Loucy (cell line): Measurements from ENCODE around the gene SYT7.

Experiments used
- H2AFZ ChIP-seq: fragments of 200-600 bp; sonication (generic); 2 replicates; pipeline ENCODE4 v1.6.0; 2016; ENCODE audit warnings: antibody characterized with exemption, mild to moderate bottlenecking, low read length, moderate library complexity
- H3F3A ChIP-seq: fragments of 200-600 bp; 2 replicates; pipeline ENCODE4 v1.6.0; 2016; ENCODE audit warnings: antibody characterized with exemption, low read depth, mild to moderate bottlenecking
- H3K27me3 ChIP-seq: fragments of 200-600 bp; sonication (generic); 2 replicates; pipeline ENCODE4 v1.6.1; 2014; ENCODE audit warnings: low read length, mild to moderate bottlenecking; ENCODE audit not compliant: insufficient read depth, poor library complexity, severe bottlenecking
- H3K36me3 ChIP-seq: fragments of 200-600 bp; sonication (generic); 2 replicates; pipeline ENCODE4 v1.6.1; 2016; ENCODE audit warnings: low read length; ENCODE audit not compliant: insufficient read depth
- H3K4me1 ChIP-seq: fragments of 200-600 bp; sonication (generic); 2 replicates; pipeline ENCODE4 v1.5.1; 2014; ENCODE audit warnings: low read length, mild to moderate bottlenecking; ENCODE audit not compliant: insufficient read depth, poor library complexity, severe bottlenecking
- H3K4me2 ChIP-seq: fragments of 200-600 bp; sonication (generic); 2 replicates; pipeline ENCODE4 v1.6.0; 2014; ENCODE audit warnings: antibody characterized with exemption, low read length, low read depth, mild to moderate bottlenecking; ENCODE audit not compliant: poor library complexity, severe bottlenecking
- H3K4me3 ChIP-seq: fragments of 200-600 bp; sonication (generic); 2 replicates; pipeline ENCODE4 v1.5.1; 2014; ENCODE audit warnings: low read length, mild to moderate bottlenecking, mixed read lengths; ENCODE audit not compliant: poor library complexity, severe bottlenecking
- H3K79me2 ChIP-seq: fragments of 200-600 bp; sonication (generic); 2 replicates; pipeline ENCODE4 v1.6.1; 2014; ENCODE audit warnings: low read length; ENCODE audit not compliant: insufficient read depth
- H3K9ac ChIP-seq: fragments of 200-600 bp; sonication (generic); 2 replicates; pipeline ENCODE4 v1.6.0; 2014; ENCODE audit warnings: mild to moderate bottlenecking, low read depth, low read length, moderate library complexity; ENCODE audit not compliant: poor library complexity, severe bottlenecking
- H3K9me2 ChIP-seq: fragments of 200-600 bp; sonication (generic); replicated peaks from 2 replicates; pipeline ENCODE4 v1.6.1; 2016; ENCODE audit warnings: low read depth, low read length, mixed read lengths
- H3K9me3 ChIP-seq: fragments of 200-600 bp; sonication (generic); 2 replicates; pipeline ENCODE4 v1.6.1; 2014; ENCODE audit warnings: mild to moderate bottlenecking, antibody characterized with exemption, low read length, low read depth; ENCODE audit not compliant: insufficient read depth
- H4K20me1 ChIP-seq: fragments of 200-600 bp; sonication (generic); 2 replicates; pipeline ENCODE4 v1.6.0; 2014; ENCODE audit warnings: antibody characterized with exemption, low read length, mild to moderate bottlenecking; ENCODE audit not compliant: insufficient read depth, poor library complexity, severe bottlenecking
- CTCF ChIP-seq: fragments of 200-600 bp; sonication (generic); conservative IDR thresholded peaks from 2 replicates; pipeline ENCODE4 v1.5.1; 2014; ENCODE audit warnings: mild to moderate bottlenecking, antibody characterized with exemption, low read length
- EZH2phosphoT487 ChIP-seq: fragments of 200-600 bp; IDR thresholded peaks from 2 replicates; pipeline ENCODE4 v1.6.1; 2018; ENCODE audit warnings: antibody characterized with exemption, mild to moderate bottlenecking, moderate library complexity, borderline replicate concordance

The SYT7 gene

GRCh38 chr11:61491736-61492395, 89.0 kb downstream of the SYT7 start:
- Histone ChIP-seq H3K4me2 (no peak overlapping the region), H3K27me3 (no peaks in the 10 kb centered on the region), H4K20me1 (no peaks in the 10 kb centered on the region), H3K9ac (no peak overlapping the region), H3K36me3 (no peaks in the 10 kb centered on the region), H3F3A (no peaks in the 10 kb centered on the region), H2AFZ (no peak overlapping the region), H3K4me1 (no peaks in the 10 kb centered on the region), H3K79me2 (no peaks in the 10 kb centered on the region), H3K4me3 (no peak overlapping the region), H3K9me2 (no peaks in the 10 kb centered on the region), H3K9me3 (no peaks in the 10 kb centered on the region)
- TF ChIP-seq CTCF (no peak), EZH2phosphoT487 (no peak)

- no peaks in the 10 kb centered on the region for H3K36me3 ChIP-seq
- no peaks in the 10 kb centered on the region for H3K79me2 ChIP-seq
- H3K27me3 ChIP-seq: no peaks in the 10 kb centered on the region
- no peak overlapping the region for H2AFZ ChIP-seq
- H4K20me1 ChIP-seq: no peaks in the 10 kb centered on the region
- H3K4me1 ChIP-seq: no peaks in the 10 kb centered on the region
- H3F3A ChIP-seq: no peaks in the 10 kb centered on the region
- TF ChIP-seq EZH2phosphoT487 (no peak), CTCF (no peak)
- no peak overlapping the region for H3K4me3 ChIP-seq
- H3K9ac ChIP-seq: no peak overlapping the region
- no peaks in the 10 kb centered on the region for H3K9me2 ChIP-seq
- no peaks in the 10 kb centered on the region for H3K9me3 ChIP-seq
- H3K4me2 ChIP-seq: no peak overlapping the region
These were observed 90.8 kb downstream of the SYT7 start for GRCh38 chr11:61489833-61490721.

- Histone ChIP-seq H3F3A (no peaks in the 10 kb centered on the region), H3K9me2 (no peaks in the 10 kb centered on the region), H3K4me1 (no peaks in the 10 kb centered on the region), H2AFZ (no peak overlapping the region), H3K9me3 (no peaks in the 10 kb centered on the region), H3K27me3 (no peaks in the 10 kb centered on the region), H3K79me2 (no peaks in the 10 kb centered on the region), H3K36me3 (no peaks in the 10 kb centered on the region), H3K4me2 (no peak overlapping the region), H4K20me1 (no peaks in the 10 kb centered on the region), H3K9ac (no peak overlapping the region), H3K4me3 (no peak overlapping the region)
- TF ChIP-seq EZH2phosphoT487 (no peak), CTCF (no peak)
These were observed 92.1 kb downstream of the SYT7 start for GRCh38 chr11:61488651-61489291.
